HG03280 (cell line): ENCODE results near the gene GAST.

Experiments used
- ATAC-seq: cut with Tn5 transposase; IDR thresholded peaks from one replicate; pipeline ENCODE4 v1.9.1; 2021; ENCODE audit warnings: mild to moderate bottlenecking, moderate library complexity; ENCODE audit not compliant: unreplicated experiment

Gene GAST

GRCh38 chr17:41738801-41739112, 26.6 kb downstream of the GAST start:
- no peak for ATAC-seq

GRCh38 chr17:41739661-41740352, 27.7 kb downstream of the GAST start:
- no peak for ATAC-seq

GRCh38 chr17:41740506-41740905, 28.4 kb downstream of the GAST start:
- ATAC-seq: no peak

- ATAC-seq: no peak
Observed at GRCh38 chr17:41741709-41742108, 29.6 kb downstream of the GAST start.

GRCh38 chr17:41748275-41748674, 36.1 kb downstream of the GAST start:
- ATAC-seq: no peak

GRCh38 chr17:41750862-41751261, 38.7 kb downstream of the GAST start:
- ATAC-seq: no peak

GRCh38 chr17:41751288-41751687, 39.2 kb downstream of the GAST start:
- no peak for ATAC-seq

GRCh38 chr17:41754066-41754465, 41.9 kb downstream of the GAST start:
- ATAC-seq: no peak

- no peak for ATAC-seq
Observed at GRCh38 chr17:41758601-41759000, 46.5 kb downstream of the GAST start.

- ATAC-seq: no peak
Observed at GRCh38 chr17:41760878-41761277, 48.7 kb downstream of the GAST start.

- ATAC-seq: no peak
Observed at GRCh38 chr17:41762391-41762790, 50.3 kb downstream of the GAST start.

GRCh38 chr17:41762841-41763240, 50.7 kb downstream of the GAST start:
- ATAC-seq: no peak

GRCh38 chr17:41763327-41763726, 51.2 kb downstream of the GAST start:
- ATAC-seq: no peak
